Heart left ventricle (tissue), 16 donors: ENCODE measurements around the gene OSM. TPM values are rescaled to one million over a fixed set of nuclear protein-coding genes. Genes with fewer than 3 reads are reported as not detected.

Source experiments
- ATAC-seq, 4 donors: fragments of 200-7000 bp; cut with Tn5 transposase; one replicate each; pipeline ENCODE4 v1.9.1; 2020 to 2022; ENCODE audit warnings: moderate library complexity in 4 of 4, mild to moderate bottlenecking in 3 of 4, moderate number of reproducible peaks in 1 of 4
- DNase-seq, 5 donors: peaks; one replicate each; pipeline ENCODE4 v3.0.0-alpha.2; 2020
- H3K27ac ChIP-seq, 12 donors: fragments of 200-600 bp; sonication (generic) in 4 of 12; one replicate each; pipeline versions ENCODE4 v1.5.0 to v1.8.0; 2016 to 2022; ENCODE audit warnings: mild to moderate bottlenecking in 2 of 12
- H3K27me3 ChIP-seq, 9 donors: fragments of 200-600 bp; sonication (generic) in 2 of 9; one replicate each; pipeline versions ENCODE4 v1.5.1 to v1.8.0; 2016 to 2022; ENCODE audit warnings: mild to moderate bottlenecking in 3 of 9
- H3K36me3 ChIP-seq, 9 donors: fragments of 200-600 bp; sonication (generic) in 2 of 9; one replicate each; pipeline versions ENCODE4 v1.5.0 to v1.8.0; 2018 to 2022; ENCODE audit warnings: mild to moderate bottlenecking in 2 of 9
- H3K4me1 ChIP-seq, 12 donors: fragments of 200-600 bp; sonication (generic) in 4 of 12; one replicate each; pipeline versions ENCODE4 v1.5.0 to v1.8.0; 2016 to 2022; ENCODE audit warnings: mild to moderate bottlenecking in 3 of 12
- H3K4me3 ChIP-seq, 12 donors: fragments of 200-600 bp; sonication (generic) in 4 of 12; one replicate each; pipeline versions ENCODE4 v1.5.0 to v1.8.0; 2017 to 2022; ENCODE audit warnings: mild to moderate bottlenecking in 9 of 12, moderate library complexity in 4 of 12
- H3K9me3 ChIP-seq, 12 donors: fragments of 200-600 bp; sonication (generic) in 4 of 12; one replicate each; pipeline versions ENCODE4 v1.5.0 to v1.8.0; 2016 to 2022; ENCODE audit warnings: mild to moderate bottlenecking in 1 of 12
- POLR2A ChIP-seq, 2 donors: fragments of 450-650 bp; IDR thresholded peaks; one replicate each; pipeline ENCODE4 v1.6.1; 2017; ENCODE audit warnings: antibody characterized with exemption in 2 of 2, mild to moderate bottlenecking in 2 of 2, moderate library complexity in 2 of 2
- WGBS, 4 donors: extraction: QIAGEN DNeasy Blood & Tissue Kit in 2 of 4; methylation state at CpG; one replicate each; pipeline versions ENCODE4 v1.1.5 to v1.1.7; 2013 to 2018; 5-methylcytosine and 5-hydroxymethylcytosine counted together
- intact Hi-C, 10 donors: fragments of 100-400 bp; cut with DNase I; formaldehyde crosslinking; loops; one replicate each; pipeline versions ENCODE4 v1.11.1 to v1.14.2; 2022
- polyA plus RNA-seq, 2 donors: library from polyadenylated mRNA; stranded (reverse); fragments of 200-250 nt; gene quantifications; one replicate each; pipeline ENCODE4 v1.2.3, GENCODE V29; 2013
- total RNA-seq, 9 donors: library from RNA; depleted of rRNA in 2 of 9; stranded (reverse); fragments of >200 nt in 2 of 9; fragmentation: NEBNext Ultra II Directional in 3 of 9; extraction: Animal tissue kit (Norgen Biotek cat#: 25700) in 3 of 9; gene quantifications; one replicate each; pipeline versions ENCODE4 v1.1.0 to v1.2.4, GENCODE V29; 2016 to 2023
- TF ChIP-seq, protein P1 (sequence below), 12 donors: fragments of 200-600 bp; sonication (generic) in 4 of 12; IDR thresholded peaks; one replicate each; pipeline versions ENCODE4 v1.5.0 to v1.8.0; 2018 to 2022; ENCODE audit warnings: antibody characterized with exemption in 12 of 12, mild to moderate bottlenecking in 5 of 12
- donor health status: ischemic (EF 13 %, LVEDD 7.1; RV severe dilation, severe dysfunction).
- donor health status: healthy with polysubstance abuse.
- donor health status: DM: no; HTN: yes; CAD: no.
- donor health status: DM: no; HTN: no; CAD: no.
- donor health status: ischemic (EF 25% LVEDD 6.9; RV normal size, moderate dysfunction).
- donor health status: ischemic (EF 25% LVEDD 5.7; RV mildly dilated, moderate dysfunction).
- donor health status: healthy.
- donor health status: DM: yes; HTN: yes; CAD: no.
- donor health status: ischemic (EF 35%, LVEDD 5.7; RV mildly dilated, moderate dysfunction).
- donor health status: nonischemic (EF 11% LVEDD 7.7; RV severe dilation, severe dysfunction).
- donor health status: DM: yes; HTN: yes; CAD: no.
- donor health status: PGD.
- donor health status: ischemic (EF 29% LVEDD 5.4; RV normal size, mild dysfunction).
- donor health status: nonischemic (EF 23%, LVEDD 6.1; RV moderate dilation, normal function).

The OSM gene
- total and polyA plus RNA-seq, 11 donors = 0.17 to 5.0 (median 0.27) TPM; not detected in 2

DNA sequence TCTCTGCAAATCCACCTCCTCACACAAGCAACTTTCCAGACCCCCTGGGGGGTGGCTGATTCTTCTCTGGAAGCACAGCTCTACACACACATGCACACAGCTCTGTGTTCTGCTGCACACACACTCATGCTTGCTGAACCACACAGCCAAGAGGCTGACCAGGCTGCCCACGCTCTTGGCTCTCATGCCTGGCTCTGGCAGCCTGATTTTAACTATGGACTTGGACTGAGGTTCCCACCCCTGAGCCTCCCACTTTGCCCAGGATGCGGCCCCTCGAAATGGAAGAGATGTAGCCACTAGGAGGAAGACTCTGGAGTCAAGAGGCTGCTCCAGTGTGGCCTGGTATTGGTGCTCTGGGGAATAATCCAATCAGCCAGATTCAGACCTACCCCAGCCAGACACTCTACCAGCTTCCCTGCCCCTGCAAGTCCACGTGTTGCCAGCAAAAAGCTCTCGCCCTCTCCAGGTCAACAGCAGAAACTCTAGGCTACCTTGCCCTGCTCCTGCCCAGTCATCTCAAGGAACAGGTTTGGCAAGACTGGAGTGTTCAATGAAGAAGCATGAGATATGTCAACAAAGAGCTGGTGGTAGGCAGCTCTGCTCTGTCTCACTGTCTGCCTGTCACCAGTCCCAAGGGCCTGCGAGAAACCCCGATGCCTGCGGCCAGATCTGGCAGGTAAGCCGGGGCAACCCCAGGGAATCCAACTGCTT lies 31.5 kb upstream of the OSM start:
- Histone ChIP-seq H3K4me3 (no peak overlapping the region), H3K27me3 (no peaks in the 10 kb centered on the region), H3K9me3 (no peaks in the 10 kb centered on the region), H3K4me1 (peaks cover 7 to 50% (median 34%) of the 10 kb centered on the region in 12 donors), H3K27ac (peak overlapping the region in 2 of 12 donors; percentile 33 to 38), H3K36me3 (peaks cover 0 to 92% (median 56%) of the 10 kb centered on the region in 9 donors)
- intact Hi-C loops = no loop called here
- ATAC-seq (peak in 3 of 4 donors; percentile 9 to 13 (median 9)), DNase-seq (no peak)
- no peak for TF ChIP-seq POLR2A (IDR thresholded peaks at IDR 0.05)
- TF ChIP-seq, protein P1, sequence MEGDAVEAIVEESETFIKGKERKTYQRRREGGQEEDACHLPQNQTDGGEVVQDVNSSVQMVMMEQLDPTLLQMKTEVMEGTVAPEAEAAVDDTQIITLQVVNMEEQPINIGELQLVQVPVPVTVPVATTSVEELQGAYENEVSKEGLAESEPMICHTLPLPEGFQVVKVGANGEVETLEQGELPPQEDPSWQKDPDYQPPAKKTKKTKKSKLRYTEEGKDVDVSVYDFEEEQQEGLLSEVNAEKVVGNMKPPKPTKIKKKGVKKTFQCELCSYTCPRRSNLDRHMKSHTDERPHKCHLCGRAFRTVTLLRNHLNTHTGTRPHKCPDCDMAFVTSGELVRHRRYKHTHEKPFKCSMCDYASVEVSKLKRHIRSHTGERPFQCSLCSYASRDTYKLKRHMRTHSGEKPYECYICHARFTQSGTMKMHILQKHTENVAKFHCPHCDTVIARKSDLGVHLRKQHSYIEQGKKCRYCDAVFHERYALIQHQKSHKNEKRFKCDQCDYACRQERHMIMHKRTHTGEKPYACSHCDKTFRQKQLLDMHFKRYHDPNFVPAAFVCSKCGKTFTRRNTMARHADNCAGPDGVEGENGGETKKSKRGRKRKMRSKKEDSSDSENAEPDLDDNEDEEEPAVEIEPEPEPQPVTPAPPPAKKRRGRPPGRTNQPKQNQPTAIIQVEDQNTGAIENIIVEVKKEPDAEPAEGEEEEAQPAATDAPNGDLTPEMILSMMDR (IDR thresholded peaks at IDR 0.05) = no peak
- 58 to 73% (median 72%) methylated on average over 9 of the region's 9 CpGs for WGBS, 4 donors

DNA sequence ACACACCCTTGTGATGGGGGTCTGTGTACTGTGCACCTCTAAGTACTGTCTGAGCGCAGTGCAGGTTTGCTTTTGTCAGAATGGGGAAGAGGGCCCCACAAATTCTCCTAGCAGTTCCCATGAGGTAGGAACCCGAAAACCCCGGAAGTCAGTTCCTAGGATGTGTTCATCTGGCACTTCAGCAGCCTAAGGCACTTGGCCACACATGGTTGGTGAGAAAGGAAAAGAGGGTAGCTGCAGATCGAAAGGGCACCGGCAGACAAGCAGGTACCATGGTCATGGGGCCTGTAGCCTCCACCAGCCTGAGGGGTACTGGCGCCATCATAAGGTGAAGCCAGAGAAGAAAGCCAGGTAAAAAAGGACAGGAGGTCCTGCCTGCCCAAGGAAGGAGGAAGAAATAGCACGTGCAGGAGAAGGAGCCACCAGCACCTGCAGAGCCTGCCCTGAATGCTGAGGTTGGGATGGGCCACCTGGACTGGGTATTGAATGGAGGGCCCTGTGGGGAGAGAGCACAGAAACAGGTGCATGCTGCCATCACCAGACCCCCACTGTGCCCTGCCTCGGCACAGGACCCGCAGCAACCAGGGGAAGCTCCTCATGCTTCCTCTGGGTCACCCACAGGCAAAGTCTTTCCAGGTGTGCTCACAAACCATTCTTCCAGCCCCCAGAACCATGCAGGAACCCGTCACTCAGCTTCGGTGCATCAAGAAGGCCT lies 30.8 kb upstream of the OSM start:
- peak overlapping the region in 1 of 12 donors; percentile 27 for H3K27ac ChIP-seq
- no peak for TF ChIP-seq POLR2A (IDR thresholded peaks at IDR 0.05)
- TF ChIP-seq, protein P1 (IDR thresholded peaks at IDR 0.05) = no peak
- ATAC-seq = no peak
- intact Hi-C loops = no loop called here
- DNase-seq = no peak
- peaks cover 0 to 93% (median 63%) of the 10 kb centered on the region in 9 donors for H3K36me3 ChIP-seq
- H3K27me3 ChIP-seq = no peaks in the 10 kb centered on the region
- no peak overlapping the region for H3K4me3 ChIP-seq
- WGBS, 4 donors = 88 to 97% (median 96%) methylated on average over 11 of the region's 11 CpGs
- no peaks in the 10 kb centered on the region for H3K9me3 ChIP-seq
- H3K4me1 ChIP-seq = peaks cover 7 to 47% (median 28%) of the 10 kb centered on the region in 12 donors

DNA sequence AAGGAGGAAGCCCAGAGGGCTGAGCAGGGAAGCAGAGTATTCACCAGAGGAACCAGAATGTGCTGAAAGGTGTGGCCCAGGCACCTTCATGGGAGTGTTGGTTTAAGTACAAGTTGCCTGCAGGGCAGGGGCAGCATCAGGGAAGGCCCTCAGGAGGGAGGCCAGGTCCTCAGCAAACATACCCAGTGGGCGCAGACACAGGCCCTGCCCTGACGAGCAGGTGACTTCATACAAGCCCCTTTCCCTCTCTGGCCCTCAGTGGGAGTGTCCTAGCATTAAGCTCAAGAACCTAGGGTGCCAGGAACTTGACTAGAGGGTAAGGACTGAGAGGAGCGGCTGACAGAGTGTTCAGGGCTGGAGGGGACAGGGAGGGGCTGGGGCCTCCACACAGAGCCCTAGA lies 30.2 kb upstream of the OSM start:
- Histone ChIP-seq H3K9me3 (no peaks in the 10 kb centered on the region), H3K27ac (peak overlapping the region in 1 of 12 donors; percentile 27), H3K4me3 (no peak overlapping the region), H3K4me1 (peaks cover 6 to 47% (median 25%) of the 10 kb centered on the region in 12 donors), H3K36me3 (peaks cover 0 to 97% (median 69%) of the 10 kb centered on the region in 9 donors), H3K27me3 (no peaks in the 10 kb centered on the region)
- no peak for TF ChIP-seq POLR2A (IDR thresholded peaks at IDR 0.05)
- TF ChIP-seq, protein P1 (IDR thresholded peaks at IDR 0.05) = no peak
- DNase-seq = no peak
- 90 to 93% (median 92%) methylated on average over 3 of the region's 3 CpGs for whole genome bisulfite sequencing, 4 donors
- intact Hi-C loops = no loop called here
- no peak for ATAC-seq

DNA sequence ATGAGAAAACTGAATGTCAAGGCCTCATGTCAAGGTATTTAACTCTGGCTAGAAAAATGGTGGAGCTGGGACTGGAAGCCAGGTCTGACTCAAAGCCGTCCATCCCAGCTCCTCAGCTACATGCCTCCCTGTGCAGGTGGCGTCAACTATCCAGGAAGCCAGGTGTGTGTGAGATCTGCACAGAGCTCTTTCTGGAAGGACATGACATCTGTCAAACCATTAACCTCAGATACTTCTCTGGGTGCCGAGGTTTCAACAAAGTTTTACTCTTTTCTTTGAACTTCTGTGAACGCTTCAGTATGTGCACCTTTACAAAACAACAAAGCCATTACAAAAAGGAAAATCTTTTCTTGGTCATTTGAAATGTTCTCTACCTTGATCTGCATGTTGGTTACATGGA lies 29.7 kb upstream of the OSM start:
- H3K36me3 ChIP-seq = peaks cover 0 to 100% (median 70%) of the 10 kb centered on the region in 9 donors
- no peak overlapping the region for H3K4me3 ChIP-seq
- WGBS, 4 donors = 91 to 98% (median 95%) methylated on average over 4 of the region's 4 CpGs
- TF ChIP-seq POLR2A (IDR thresholded peaks at IDR 0.05) = no peak
- TF ChIP-seq, protein P1 (IDR thresholded peaks at IDR 0.05) = no peak
- no peaks in the 10 kb centered on the region for H3K27me3 ChIP-seq
- intact Hi-C loops = no loop called here
- H3K27ac ChIP-seq = no peak overlapping the region
- H3K9me3 ChIP-seq = no peaks in the 10 kb centered on the region
- ATAC-seq (no peak), DNase-seq (no peak)
- H3K4me1 ChIP-seq = peaks cover 8 to 47% (median 25%) of the 10 kb centered on the region in 12 donors
